SIG-M5 (cell line): ENCODE measurements around the gene AGAP1.

Experiments
- DNase-seq: peaks from one replicate; lab custom pipeline; 2025; lab: John Stamatoyannopoulos, UW

The AGAP1 gene

GRCh38 chr2:235712176-235712575 is 218.3 kb downstream of the AGAP1 start:
- DNase-seq = no peak

GRCh38 chr2:235713189-235713588 is 219.3 kb downstream of the AGAP1 start:
- DNase-seq = no peak

GRCh38 chr2:235715601-235716000 is 221.8 kb downstream of the AGAP1 start:
- no peak for DNase-seq

GRCh38 chr2:235716875-235717496 is 223.1 kb downstream of the AGAP1 start:
- no peak for DNase-seq

- no peak for DNase-seq
These were observed 225.5 kb downstream of the AGAP1 start for GRCh38 chr2:235719146-235719942.

- DNase-seq = no peak
These were observed 227.8 kb downstream of the AGAP1 start for GRCh38 chr2:235721625-235722024.

- no peak for DNase-seq
These were observed 229.0 kb downstream of the AGAP1 start for GRCh38 chr2:235722869-235723268.

- no peak for DNase-seq
These were observed 229.5 kb downstream of the AGAP1 start for GRCh38 chr2:235723371-235723770.

GRCh38 chr2:235723811-235724465 is 230.1 kb downstream of the AGAP1 start:
- no peak for DNase-seq

- DNase-seq = no peak
These were observed 231.2 kb downstream of the AGAP1 start for GRCh38 chr2:235725016-235725489.

- no peak for DNase-seq
These were observed 232.0 kb downstream of the AGAP1 start for GRCh38 chr2:235725841-235726240.

GRCh38 chr2:235726554-235726953 is 232.7 kb downstream of the AGAP1 start:
- no peak for DNase-seq

- DNase-seq = no peak
These were observed 233.3 kb downstream of the AGAP1 start for GRCh38 chr2:235727174-235727573.

- DNase-seq = no peak
These were observed 234.3 kb downstream of the AGAP1 start for GRCh38 chr2:235727891-235728799.

GRCh38 chr2:235728800-235729556 is 235.1 kb downstream of the AGAP1 start:
- DNase-seq = no peak

- DNase-seq = no peak
These were observed 235.7 kb downstream of the AGAP1 start for GRCh38 chr2:235729557-235729947.

- DNase-seq = no peak
These were observed 236.3 kb downstream of the AGAP1 start for GRCh38 chr2:235730115-235730514.

- DNase-seq = no peak
These were observed 239.9 kb downstream of the AGAP1 start for GRCh38 chr2:235733761-235734160.

GRCh38 chr2:235734168-235734567 is 240.3 kb downstream of the AGAP1 start:
- DNase-seq = no peak

- no peak for DNase-seq
These were observed 240.9 kb downstream of the AGAP1 start for GRCh38 chr2:235734688-235735231.

GRCh38 chr2:235737396-235737795 is 243.6 kb downstream of the AGAP1 start:
- DNase-seq = no peak
